GM12892 (cell line): ENCODE measurements around the gene CFAP70.
A peak's percentile ranks its signal among the peaks of the same experiment; 100 is the strongest.
"Not testable (repeated sequence)": the region's sequence is repeated elsewhere in the genome, so short reads cannot be mapped to it uniquely, and the experiment has no call there.

ENCODE experiments used
- DNase-seq: peaks from one replicate; pipeline ENCODE4 v3.0.0; 2011; ENCODE audit not compliant: insufficient read length
- FAIRE-seq: peaks from 2 replicates; lab custom pipeline; 2011; peaks lifted over from hg19 to GRCh38; lab: Jason Lieb, UNC
- POLR2A ChIP-seq: IDR thresholded peaks from 2 replicates; pipeline ENCODE4 v1.6.1; 2011; ENCODE audit warnings: low read depth, low read length, control low read depth
- POLR2AphosphoS5 ChIP-seq: IDR thresholded peaks from 2 replicates; pipeline ENCODE4 v1.6.1; 2011; ENCODE audit warnings: low read depth, low read length, control low read depth
- TAF1 ChIP-seq: IDR thresholded peaks from 2 replicates; pipeline ENCODE4 v1.6.1; 2011; ENCODE audit warnings: low read depth, mild to moderate bottlenecking, control low read depth, low read length, borderline replicate concordance

The CFAP70 gene

DNA sequence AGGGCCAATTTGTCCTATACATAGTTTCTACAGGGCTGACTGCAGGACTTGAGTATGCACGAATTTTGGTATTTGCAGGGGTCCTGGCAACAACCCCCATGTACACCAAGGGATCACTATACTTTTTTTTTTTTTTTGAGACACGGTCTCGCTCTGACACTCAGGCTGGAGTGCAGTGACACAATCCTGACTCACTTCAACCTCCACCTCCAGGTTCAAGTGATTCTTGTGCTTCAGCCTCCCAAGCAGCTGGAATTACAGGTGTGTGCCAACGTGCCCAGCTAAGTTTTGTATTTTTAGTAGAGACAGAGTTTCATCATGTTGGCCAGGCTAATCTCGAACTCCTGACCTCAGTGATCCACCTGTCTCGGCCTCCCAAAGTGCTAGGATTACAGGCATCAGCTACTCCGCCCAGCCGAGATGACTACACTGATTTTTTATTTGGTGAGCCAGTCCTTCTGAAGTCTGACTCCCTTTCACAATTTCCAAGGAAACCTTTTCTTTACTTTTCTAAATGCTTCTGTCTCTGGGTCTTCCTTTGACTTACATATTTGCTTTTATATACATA, 19.8 kb downstream of the CFAP70 start:
- no peak for TF ChIP-seq POLR2AphosphoS5
- no peak for TF ChIP-seq TAF1
- no peak for TF ChIP-seq POLR2A
- FAIRE-seq (no peak), DNase-seq (no peak)

DNA sequence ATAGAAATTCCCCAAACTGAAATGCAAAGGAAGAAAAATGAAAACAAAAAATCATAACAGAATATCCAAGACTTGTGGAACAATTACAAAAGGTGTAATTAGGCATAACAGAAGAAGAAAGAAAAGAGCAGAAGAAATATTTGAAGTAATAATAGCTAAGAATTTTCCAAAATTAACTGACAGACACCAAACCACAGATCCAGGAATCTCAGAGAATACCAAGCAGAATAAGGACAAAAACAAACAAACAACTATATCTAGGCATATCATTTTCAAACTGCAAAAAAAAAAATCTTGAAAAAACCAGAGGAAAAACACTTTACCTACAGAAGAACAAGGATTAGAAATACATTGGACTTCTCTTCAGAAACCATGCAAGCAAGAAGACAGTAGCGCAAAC, 25.5 kb downstream of the CFAP70 start:
- DNase-seq (no peak), FAIRE-seq (no peak)
- no peak for TF ChIP-seq POLR2A
- no peak for TF ChIP-seq POLR2AphosphoS5
- no peak for TF ChIP-seq TAF1

DNA sequence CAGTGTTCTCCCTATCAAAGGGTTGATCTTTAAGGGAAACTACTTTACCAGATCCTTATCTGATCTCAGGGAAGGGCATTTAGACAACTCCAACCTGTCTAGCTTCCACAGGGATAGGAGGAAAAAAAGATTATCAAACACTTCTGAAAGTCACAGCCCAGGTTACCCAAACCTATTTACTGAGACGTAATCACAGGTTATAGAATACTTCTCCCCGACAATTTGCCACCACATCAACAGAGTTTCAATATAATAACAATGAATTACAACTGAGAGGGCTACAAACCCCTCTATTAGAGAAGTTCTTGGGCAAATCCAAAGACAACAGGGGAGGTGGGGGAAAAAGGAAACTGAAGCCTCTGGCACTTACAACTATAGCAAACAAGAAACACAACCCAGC, 26.3 kb downstream of the CFAP70 start:
- FAIRE-seq (no peak), DNase-seq (no peak)
- TF ChIP-seq POLR2AphosphoS5 (no peak), TAF1 (no peak), POLR2A (no peak)

DNA sequence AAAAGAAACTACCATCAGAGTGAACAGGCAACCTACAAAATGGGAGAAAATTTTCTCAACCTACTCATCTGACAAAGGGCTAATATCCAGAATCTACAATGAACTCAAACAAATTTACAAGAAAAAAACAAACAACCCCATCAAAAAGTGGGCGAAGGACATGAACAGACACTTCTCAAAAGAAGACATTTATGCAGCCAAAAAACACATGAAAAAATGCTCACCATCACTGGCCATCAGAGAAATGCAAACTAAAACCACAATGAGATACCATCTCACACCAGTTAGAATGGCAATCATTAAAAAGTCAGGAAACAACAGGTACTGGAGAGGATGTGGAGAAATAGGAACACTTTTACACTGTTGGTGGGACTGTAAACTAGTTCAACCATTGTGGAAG, 30.1 kb downstream of the CFAP70 start:
- not testable (repeated sequence) for FAIRE-seq, DNase-seq

DNA sequence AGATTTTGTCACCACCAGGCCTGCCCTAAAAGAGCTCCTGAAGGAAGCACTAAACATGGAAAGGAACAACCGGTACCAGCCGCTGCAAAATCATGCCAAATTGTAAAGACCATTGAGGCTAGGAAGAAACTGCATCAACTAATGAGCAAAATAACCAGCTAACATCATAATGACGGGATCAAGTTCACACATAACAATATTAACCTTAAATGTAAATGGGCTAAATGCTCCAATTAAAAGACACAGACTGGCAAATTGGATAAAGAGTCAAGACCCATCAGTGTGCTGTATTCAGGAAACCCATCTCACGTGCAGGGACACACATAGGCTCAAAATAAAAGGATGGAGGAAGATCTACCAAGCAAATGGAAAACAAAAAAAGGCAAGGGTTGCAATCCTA, 33.4 kb downstream of the CFAP70 start:
- not testable (repeated sequence) for DNase-seq, FAIRE-seq

DNA sequence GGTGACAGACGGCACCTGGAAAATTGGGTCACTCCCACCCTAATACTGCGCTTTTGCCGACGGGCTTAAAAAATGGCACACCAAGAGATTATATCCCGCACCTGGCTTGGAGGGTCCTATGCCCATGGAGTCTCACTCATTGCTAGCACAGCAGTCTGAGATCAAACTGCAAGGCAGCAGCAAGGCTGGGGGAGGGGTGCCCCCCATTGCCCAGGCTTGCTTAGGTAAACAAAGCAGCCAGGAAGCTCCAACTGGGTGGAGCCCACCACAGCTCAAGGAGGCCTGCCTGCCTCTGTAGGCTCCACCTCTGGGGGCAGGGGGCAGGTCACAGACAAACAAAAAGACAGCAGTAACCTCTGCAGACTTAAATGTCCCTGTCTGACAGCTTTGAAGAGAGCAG, 35.1 kb downstream of the CFAP70 start:
- DNase-seq, FAIRE-seq: not testable (repeated sequence)

DNA sequence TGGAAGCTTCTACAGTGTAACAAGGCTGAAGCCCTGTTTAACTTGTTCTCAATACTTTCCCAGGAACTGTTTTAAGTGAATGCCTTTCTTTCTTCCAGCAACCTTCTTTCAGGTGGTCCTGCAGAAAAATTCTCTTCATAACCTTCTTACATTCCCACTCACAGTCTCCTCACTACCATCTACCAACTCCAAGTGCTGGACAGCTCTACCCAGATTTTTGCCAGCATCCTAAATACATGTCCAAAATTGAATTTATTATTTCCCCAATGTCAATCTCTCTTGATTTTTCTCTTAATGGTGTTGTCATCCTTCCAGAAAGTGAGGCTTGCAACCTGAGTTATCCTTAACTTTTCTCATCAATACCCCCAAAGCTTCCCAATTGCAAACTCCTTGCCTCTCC, 48.2 kb downstream of the CFAP70 start:
- FAIRE-seq (no peak), DNase-seq (no peak)
- no peak for TF ChIP-seq POLR2A

DNA sequence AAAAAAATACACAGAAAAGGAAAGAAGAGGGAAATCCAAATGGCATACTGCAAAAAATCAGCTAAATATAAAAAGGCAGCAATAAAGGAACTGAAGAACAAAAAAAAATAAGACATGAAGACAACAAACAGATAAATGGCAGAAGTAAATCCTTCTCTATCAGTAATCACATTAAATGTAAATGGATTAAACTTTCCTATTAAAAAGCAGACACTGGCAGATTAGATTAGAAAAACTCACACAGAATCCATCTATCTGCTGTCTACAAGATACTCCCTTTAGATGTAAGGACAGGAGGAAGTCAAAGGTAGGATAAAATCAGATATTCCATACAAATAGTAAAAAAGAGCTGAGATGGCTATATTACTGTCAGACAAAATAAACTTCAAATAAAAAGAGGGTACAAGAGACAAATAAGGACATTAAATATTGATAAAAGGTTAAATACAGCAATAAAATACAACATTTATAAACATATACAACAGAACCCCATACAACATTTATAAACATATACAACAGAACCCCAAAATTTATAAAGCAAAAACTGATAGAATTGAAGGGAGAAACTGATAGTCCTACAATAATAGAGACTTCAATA, 51.4 kb downstream of the CFAP70 start:
- DNase-seq (no peak), FAIRE-seq (no peak)
- TF ChIP-seq POLR2A (no peak), TAF1 (no peak), POLR2AphosphoS5 (no peak)

DNA sequence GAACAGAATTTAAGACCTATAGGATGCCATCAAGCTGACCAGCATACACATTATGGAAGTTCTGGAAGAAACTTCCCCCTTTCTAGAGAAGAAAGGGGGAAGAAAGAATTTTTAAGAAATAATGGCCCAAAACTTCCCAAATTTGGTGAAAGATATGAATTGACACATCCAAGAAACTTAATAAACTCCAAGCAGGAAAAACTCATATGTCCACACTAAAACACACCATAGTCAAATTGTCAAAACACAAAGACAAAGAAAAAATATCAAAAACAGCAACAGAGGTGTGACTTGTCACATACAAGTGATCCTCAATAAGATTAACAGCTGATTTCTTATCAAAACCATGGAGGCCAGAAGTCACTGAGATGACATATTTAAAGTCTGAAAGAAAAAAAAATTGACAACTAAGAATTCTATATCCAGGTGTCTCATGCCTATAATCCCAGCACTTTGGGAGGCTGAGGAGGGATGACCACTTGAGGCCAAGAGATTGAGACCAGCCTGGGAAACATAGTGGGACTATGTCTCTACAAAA, 52.4 kb downstream of the CFAP70 start:
- DNase-seq (no peak), FAIRE-seq (peak; percentile 5)
- no peak for TF ChIP-seq POLR2A
- no peak for TF ChIP-seq POLR2AphosphoS5
- TF ChIP-seq TAF1: no peak

DNA sequence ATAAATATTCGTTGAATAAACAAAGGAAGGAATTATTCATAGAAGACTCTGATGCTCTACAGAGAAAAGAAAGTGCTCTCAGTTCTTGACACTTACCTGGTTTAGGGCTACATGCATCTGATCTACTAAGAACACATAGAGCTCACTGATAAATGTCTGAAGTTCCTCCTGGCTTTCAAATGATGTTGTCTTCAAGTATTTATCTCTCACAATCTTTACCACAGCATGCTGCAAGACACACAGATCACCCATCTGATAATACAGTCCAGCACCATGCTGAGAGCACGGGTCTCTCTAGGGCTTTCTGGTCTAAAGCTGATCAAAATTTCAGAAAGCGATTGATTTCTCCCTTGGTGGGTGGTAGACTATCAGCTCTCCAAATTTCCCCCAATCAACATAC, 61.7 kb downstream of the CFAP70 start:
- FAIRE-seq (no peak), DNase-seq (no peak)
- TF ChIP-seq POLR2AphosphoS5 (no peak), TAF1 (no peak), POLR2A (no peak)

DNA sequence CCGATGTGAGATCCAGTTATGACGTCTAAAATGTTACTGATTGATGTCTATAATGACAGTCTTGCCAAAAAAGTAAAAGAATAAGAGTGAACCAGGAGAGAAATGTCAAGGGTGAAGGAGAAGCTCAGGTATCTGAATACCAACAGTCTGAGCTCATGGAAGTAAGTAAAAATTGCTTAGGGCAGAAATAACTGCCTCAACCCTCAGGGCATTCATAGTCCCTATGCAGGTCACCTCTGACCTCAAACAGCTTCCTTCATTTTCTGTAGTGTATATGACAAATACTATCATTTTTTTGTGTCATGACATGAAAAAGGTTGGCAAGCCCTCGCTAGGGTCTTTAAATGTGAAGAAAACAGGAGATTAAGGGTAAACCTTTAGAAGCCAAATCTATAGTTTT, 65.2 kb downstream of the CFAP70 start:
- FAIRE-seq (no peak), DNase-seq (no peak)
- TF ChIP-seq POLR2A (no peak), POLR2AphosphoS5 (no peak), TAF1 (no peak)

DNA sequence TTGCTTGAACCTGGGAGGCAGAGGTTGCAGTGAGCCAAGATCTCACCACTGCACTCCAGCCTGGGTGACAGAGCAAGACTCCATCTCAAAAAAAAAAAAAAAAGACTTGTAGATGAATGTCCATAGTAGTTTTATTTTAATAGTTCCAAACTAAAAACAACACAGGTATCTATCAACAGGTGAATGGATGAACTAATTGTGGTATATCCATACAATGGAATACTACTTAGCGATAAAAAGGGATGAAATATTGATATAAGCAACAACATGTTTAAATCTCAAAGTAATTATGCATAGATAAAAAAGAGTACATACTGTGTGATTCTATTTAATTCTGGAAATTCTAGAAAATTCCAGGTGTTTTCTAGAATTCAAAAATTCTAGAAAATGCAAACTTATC, 68.7 kb downstream of the CFAP70 start:
- no peak for TF ChIP-seq POLR2AphosphoS5
- TF ChIP-seq TAF1: no peak
- TF ChIP-seq POLR2A: no peak
- FAIRE-seq: no peak
- no peak for DNase-seq

DNA sequence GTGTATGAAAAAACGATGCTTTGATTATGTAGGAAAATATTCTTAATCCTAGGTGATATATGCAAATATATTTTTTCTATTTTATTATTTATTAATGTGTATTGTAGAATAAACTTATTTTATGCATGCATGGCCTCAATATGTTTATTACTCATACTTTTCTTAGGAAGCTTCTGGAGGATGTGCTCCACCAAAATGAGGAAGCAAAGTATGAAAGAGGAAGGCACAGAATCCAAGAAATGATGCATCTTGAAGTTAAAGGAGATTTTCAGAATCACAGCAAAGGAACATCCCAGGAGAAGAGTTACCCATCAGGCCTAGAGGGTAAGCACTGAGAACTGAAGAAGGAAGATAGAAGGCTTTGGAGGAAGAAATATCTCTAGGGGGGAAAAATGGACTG, 71.2 kb downstream of the CFAP70 start:
- TF ChIP-seq POLR2AphosphoS5: no peak
- TF ChIP-seq POLR2A: no peak
- TF ChIP-seq TAF1: no peak
- FAIRE-seq: no peak
- DNase-seq: no peak
